ENCODE results near the gene ING1.

DNA sequence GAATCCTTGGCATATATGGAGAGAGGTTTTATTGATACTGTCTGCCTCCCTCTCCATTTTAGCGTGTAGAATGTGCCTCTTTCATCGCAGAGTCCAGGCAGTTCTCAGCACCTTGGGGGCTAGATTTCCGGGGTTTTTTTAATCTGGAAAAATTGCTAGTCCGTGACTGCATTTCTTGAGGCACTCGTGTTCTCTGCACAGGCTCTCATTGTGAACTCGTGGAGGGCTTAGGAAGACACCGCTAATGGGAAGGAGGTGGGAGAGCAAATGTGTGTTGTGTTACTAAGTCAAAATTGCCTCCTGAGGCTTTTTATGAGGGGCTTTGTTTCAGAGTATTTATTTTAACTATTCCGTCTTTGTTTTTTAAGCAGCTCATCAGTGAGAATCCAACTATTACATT lies 10.1 kb downstream of the ING1 start:
- TF ChIP-seq, protein P1, sequence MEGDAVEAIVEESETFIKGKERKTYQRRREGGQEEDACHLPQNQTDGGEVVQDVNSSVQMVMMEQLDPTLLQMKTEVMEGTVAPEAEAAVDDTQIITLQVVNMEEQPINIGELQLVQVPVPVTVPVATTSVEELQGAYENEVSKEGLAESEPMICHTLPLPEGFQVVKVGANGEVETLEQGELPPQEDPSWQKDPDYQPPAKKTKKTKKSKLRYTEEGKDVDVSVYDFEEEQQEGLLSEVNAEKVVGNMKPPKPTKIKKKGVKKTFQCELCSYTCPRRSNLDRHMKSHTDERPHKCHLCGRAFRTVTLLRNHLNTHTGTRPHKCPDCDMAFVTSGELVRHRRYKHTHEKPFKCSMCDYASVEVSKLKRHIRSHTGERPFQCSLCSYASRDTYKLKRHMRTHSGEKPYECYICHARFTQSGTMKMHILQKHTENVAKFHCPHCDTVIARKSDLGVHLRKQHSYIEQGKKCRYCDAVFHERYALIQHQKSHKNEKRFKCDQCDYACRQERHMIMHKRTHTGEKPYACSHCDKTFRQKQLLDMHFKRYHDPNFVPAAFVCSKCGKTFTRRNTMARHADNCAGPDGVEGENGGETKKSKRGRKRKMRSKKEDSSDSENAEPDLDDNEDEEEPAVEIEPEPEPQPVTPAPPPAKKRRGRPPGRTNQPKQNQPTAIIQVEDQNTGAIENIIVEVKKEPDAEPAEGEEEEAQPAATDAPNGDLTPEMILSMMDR (conservative IDR thresholded peaks at IDR 0.05): no peak
- TF ChIP-seq ZFX (IDR thresholded peaks at IDR 0.05): no peak
